LNCaP clone FGC (cell line): ENCODE results near the gene ITGAE.

Source experiments
- DNase-seq: peaks from one replicate; pipeline ENCODE4 v3.0.0-alpha.2; 2011; ENCODE audit warnings: low read depth
- H3K4me3 ChIP-seq: 2 replicates; pipeline ENCODE4 v1.5.1; 2011; ENCODE audit warnings: mild to moderate bottlenecking, low read depth, low read length, control low read depth
- TF ChIP-seq, protein P1 (sequence below): IDR thresholded peaks from 2 replicates; pipeline ENCODE4 v1.5.1; 2012; ENCODE audit warnings: mild to moderate bottlenecking; ENCODE audit not compliant: control insufficient read depth, insufficient read depth; ENCODE audit errors: extremely low read depth

The ITGAE gene

DNA sequence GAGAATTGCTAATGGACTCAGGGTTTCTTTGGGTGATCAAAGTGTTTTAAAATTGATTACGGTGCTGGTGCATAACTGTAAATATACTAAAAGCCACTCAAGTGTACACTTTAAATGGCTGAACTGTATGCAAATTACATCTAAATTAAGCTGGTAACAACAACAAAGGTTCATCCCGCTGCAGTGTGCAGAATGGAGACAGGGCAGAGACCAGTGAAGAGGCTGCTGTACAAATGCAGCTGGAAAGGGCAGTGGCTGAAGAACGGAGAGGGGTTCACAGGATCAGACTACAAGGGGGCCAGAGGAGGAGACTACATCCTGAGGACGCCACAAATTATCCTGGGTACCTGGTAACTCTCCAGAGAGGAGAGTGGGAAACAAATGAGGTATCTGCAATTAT lies 9.0 kb upstream of the ITGAE start:
- no peak for DNase-seq
- no peak overlapping the region for H3K4me3 ChIP-seq
- TF ChIP-seq, protein P1, sequence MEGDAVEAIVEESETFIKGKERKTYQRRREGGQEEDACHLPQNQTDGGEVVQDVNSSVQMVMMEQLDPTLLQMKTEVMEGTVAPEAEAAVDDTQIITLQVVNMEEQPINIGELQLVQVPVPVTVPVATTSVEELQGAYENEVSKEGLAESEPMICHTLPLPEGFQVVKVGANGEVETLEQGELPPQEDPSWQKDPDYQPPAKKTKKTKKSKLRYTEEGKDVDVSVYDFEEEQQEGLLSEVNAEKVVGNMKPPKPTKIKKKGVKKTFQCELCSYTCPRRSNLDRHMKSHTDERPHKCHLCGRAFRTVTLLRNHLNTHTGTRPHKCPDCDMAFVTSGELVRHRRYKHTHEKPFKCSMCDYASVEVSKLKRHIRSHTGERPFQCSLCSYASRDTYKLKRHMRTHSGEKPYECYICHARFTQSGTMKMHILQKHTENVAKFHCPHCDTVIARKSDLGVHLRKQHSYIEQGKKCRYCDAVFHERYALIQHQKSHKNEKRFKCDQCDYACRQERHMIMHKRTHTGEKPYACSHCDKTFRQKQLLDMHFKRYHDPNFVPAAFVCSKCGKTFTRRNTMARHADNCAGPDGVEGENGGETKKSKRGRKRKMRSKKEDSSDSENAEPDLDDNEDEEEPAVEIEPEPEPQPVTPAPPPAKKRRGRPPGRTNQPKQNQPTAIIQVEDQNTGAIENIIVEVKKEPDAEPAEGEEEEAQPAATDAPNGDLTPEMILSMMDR, result no peak

DNA sequence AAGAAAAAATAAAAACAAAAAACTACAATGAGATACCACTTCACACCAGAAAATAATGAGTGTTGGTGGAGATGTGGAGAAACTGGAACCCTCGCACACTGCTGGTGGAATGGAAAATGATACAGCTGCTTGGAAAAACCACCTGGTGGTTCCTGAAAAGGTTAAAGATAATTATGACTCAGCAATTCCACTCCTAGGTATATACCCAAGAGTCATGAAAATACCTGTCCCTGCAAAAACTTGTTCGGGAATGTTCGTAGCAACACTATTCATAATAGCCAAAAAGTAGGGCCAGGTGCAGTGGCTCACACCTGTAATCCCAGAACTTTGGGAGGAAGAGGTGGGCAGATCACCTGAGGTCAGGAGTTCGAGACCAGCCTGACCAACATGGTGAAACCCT lies 8.1 kb upstream of the ITGAE start:
- TF ChIP-seq, protein P1, result no peak
- DNase-seq, result no peak
- no peak overlapping the region for H3K4me3 ChIP-seq

DNA sequence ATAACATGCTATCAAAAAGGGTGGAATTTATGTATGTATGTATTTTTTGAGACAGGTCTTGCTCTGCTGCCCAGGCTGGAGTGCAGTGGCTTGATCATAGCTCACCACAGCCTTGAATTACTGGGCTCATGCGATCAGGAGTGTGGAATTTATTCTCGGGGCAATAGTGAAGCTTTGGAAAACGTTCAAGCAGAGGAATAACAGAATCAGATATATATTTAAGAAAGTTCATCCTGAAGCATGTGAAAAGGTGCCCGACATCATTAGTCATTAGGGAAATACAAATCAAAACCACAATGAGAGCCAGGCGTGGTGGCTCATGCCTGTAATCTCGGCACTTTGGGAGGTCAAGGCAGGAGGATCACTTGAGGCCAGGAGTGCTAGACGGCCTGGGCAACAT lies 7.7 kb upstream of the ITGAE start:
- H3K4me3 ChIP-seq, result no peak overlapping the region
- TF ChIP-seq, protein P1, result no peak
- no peak for DNase-seq

DNA sequence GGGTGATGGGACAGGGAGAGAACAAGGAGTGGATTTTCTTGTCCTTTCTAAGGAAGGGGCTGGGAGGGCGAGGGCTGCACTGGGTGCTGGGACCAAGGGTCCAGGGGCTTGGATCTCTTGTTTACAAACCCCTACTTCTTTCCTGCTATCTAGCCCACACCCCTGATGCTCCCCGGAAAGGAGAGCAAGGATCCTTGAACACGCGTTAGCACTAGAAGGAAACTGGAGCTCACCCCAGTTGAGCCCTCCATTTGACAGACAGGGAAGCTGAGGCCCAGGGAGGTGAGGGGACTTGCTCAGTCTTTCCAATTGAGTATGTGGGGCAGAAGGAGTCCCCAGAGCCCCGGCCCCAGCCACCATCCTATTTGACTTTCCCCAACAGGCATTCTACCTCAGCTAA lies 4.6 kb upstream of the ITGAE start:
- TF ChIP-seq, protein P1, result no peak
- no peak overlapping the region for H3K4me3 ChIP-seq
- no peak for DNase-seq

DNA sequence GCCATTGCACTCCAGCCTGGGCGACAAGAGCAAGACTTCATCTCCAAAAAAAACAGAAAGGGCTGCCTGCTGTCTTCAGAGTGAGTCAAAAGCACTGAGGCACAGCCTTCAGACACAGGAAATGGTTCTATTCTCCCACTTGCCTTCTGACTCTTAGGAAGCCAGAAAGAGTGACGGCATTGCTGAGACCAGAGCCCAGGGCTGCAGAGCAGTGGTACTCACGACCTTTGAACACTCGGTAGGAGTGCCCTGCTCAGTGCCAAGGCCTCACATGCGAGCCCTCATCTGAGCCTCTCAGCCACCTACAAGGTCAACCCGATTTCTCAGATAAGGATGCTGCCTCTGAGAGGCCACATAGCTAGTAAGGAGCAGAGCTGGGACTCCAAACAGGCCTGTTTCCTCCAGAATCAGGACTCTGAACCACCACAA lies 3.5 kb upstream of the ITGAE start:
- no peak for DNase-seq

DNA sequence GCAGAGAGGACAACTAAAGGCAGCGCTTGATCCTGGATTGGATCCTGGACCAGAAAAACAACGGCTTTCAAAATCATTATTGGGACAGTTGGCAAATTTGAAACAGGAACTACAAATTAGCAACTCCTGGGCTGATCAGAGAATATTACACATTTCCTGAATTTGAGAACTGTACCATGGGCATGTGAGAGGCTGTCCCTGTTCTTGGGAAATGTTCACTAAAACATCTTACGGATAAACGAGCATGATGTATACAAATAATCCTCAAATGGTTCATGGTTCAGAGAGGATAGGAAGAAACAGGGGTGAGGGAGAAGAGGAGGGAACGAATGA lies 2.3 kb upstream of the ITGAE start:
- no peak for DNase-seq
- TF ChIP-seq, protein P1, result no peak
- H3K4me3 ChIP-seq, result no peak overlapping the region

More for the DNA sequence above, 3.5 kb upstream of the ITGAE start:
- no peak overlapping the region for H3K4me3 ChIP-seq
- TF ChIP-seq, protein P1, result no peak

DNA sequence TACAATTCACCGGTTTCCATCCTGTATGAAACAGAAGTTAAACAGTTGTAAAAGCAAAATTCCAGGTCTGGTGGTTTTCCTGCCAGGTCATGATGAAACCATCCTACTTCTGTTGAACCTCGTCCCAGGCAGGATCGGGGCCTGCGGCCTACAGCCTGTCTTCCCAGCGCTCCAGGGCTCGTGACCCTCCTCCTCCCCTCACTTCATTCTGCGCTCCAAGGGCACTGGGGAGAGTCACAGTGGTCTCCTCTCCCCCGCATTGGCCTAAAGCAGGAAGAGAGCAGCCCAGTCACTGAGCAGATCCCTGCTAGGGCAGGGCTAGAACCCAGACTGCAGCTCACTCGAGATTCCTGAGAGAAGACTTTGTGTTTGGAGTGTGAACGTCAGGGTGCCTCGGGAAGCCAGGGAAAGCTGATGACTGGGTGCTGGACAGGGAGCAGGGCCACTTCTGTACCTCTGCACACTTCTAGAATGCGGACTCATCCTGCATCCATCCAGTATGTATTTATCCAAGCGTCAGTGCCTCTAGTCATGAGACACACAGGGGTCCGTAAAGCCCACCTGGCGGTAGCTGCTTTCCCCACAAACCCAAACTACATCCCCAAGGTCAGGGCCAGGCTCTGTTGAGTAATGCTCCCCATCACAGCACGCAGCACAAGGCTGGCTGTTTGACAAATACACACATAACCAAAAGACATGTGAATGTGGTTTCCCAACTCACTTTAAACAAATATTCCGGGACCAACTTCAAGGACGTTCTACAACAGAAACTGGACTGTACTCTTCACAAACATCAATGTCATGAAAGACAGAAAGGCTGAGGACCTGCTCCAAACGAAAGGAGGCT lies 1.7 kb upstream of the ITGAE start:
- TF ChIP-seq, protein P1, result no peak
- no peak overlapping the region for H3K4me3 ChIP-seq
- no peak for DNase-seq
